Neuronal stem cell (in vitro differentiated cells): ENCODE measurements around the gene HLA-E.

ENCODE experiments used
- DNase-seq: peaks from one replicate; pipeline ENCODE4 v3.0.0-alpha.2; 2013; ENCODE audit warnings: low spot score
- H2AFZ ChIP-seq: one replicate; pipeline ENCODE4 v1.6.1; 2013; ENCODE audit warnings: mild to moderate bottlenecking, low read length, inconsistent platforms
- H2AK5ac ChIP-seq: 2 replicates; pipeline ENCODE4 v1.6.1; 2013; ENCODE audit warnings: low read depth, mild to moderate bottlenecking, inconsistent platforms, low read length, moderate library complexity, mixed read lengths
- H2BK120ac ChIP-seq: 2 replicates; pipeline ENCODE4 v1.6.1; 2013; ENCODE audit warnings: low read depth, mild to moderate bottlenecking, inconsistent platforms, low read length, moderate library complexity, mixed read lengths
- H2BK12ac ChIP-seq: one replicate; pipeline ENCODE4 v1.6.1; 2013; ENCODE audit warnings: low read length, inconsistent platforms
- H2BK15ac ChIP-seq: 2 replicates; pipeline ENCODE4 v1.6.1; 2013; ENCODE audit warnings: mild to moderate bottlenecking, low read length, inconsistent platforms, mixed read lengths
- H2BK5ac ChIP-seq: one replicate; pipeline ENCODE4 v1.6.1; 2013; ENCODE audit warnings: inconsistent platforms, mild to moderate bottlenecking, low read length, moderate library complexity
- H3K14ac ChIP-seq: one replicate; pipeline ENCODE4 v1.6.1; 2013; ENCODE audit warnings: low read length, inconsistent platforms
- H3K18ac ChIP-seq: 2 replicates; pipeline ENCODE4 v1.6.1; 2013; ENCODE audit warnings: low read length, inconsistent platforms
- H3K23ac ChIP-seq: 2 replicates; pipeline ENCODE4 v1.6.1; 2013; ENCODE audit warnings: low read depth, mild to moderate bottlenecking, mixed read lengths, low read length, inconsistent platforms; ENCODE audit not compliant: poor library complexity
- H3K27ac ChIP-seq: replicated peaks from 3 replicates; pipeline ENCODE4 v1.5.1; 2013; ENCODE audit warnings: low read length, inconsistent platforms
- H3K27me3 ChIP-seq, 3 experiments: 2 replicates each; pipeline ENCODE4 v1.6.1; 2013; ENCODE audit warnings: low read length in 3 of 3, mild to moderate bottlenecking in 2 of 3, inconsistent platforms in 1 of 3, low read depth in 1 of 3, mixed read lengths in 1 of 3, moderate library complexity in 1 of 3; ENCODE audit not compliant: control insufficient read depth in 3 of 3, insufficient read depth in 3 of 3
- H3K36me3 ChIP-seq, 2 donors: replicated peaks in 1 of 2; 2 replicates each; pipeline ENCODE4 v1.6.1; 2013; ENCODE audit warnings: low read length in 2 of 2; ENCODE audit not compliant: control insufficient read depth in 2 of 2, insufficient read depth in 2 of 2
- H3K4ac ChIP-seq: 2 replicates; pipeline ENCODE4 v1.6.1; 2013; ENCODE audit warnings: inconsistent platforms, mild to moderate bottlenecking, low read length, moderate library complexity
- H3K4me1 ChIP-seq, 2 donors: 1 replicate in 1 of 2; 2 replicates in 1 of 2; pipeline ENCODE4 v1.6.1; 2013; ENCODE audit warnings: low read length in 2 of 2, low read depth in 1 of 2; ENCODE audit not compliant: control insufficient read depth in 2 of 2, insufficient read depth in 1 of 2
- H3K4me2 ChIP-seq: one replicate; pipeline ENCODE4 v1.6.1; 2013; ENCODE audit warnings: mild to moderate bottlenecking, low read length, inconsistent platforms; ENCODE audit not compliant: insufficient read depth, poor library complexity, severe bottlenecking
- H3K4me3 ChIP-seq, 2 donors: 2 replicates each; pipeline ENCODE4 v1.5.1; 2013; ENCODE audit warnings: low read length in 2 of 2, mild to moderate bottlenecking in 2 of 2, inconsistent platforms in 1 of 2, moderate library complexity in 1 of 2
- H3K79me1 ChIP-seq: one replicate; pipeline ENCODE4 v1.6.1; 2013; ENCODE audit warnings: low read depth, mild to moderate bottlenecking, inconsistent platforms, low read length, moderate library complexity
- H3K9ac ChIP-seq: one replicate; pipeline ENCODE4 v1.6.1; 2013; ENCODE audit warnings: mild to moderate bottlenecking, low read depth, low read length, inconsistent platforms; ENCODE audit not compliant: poor library complexity
- H3K9me3 ChIP-seq, 2 donors: replicated peaks in 1 of 2; 2 replicates each; pipeline versions ENCODE3 to v1.6.1; 2013; ENCODE audit warnings: low read length in 2 of 2, mild to moderate bottlenecking in 2 of 2, inconsistent platforms in 1 of 2, low read depth in 1 of 2, mixed read lengths in 1 of 2, moderate library complexity in 1 of 2; ENCODE audit not compliant: control insufficient read depth in 2 of 2, insufficient read depth in 1 of 2
- H4K8ac ChIP-seq: one replicate; pipeline ENCODE4 v1.6.1; 2013; ENCODE audit warnings: low read depth, mild to moderate bottlenecking, inconsistent platforms, low read length, moderate library complexity
- H4K91ac ChIP-seq: one replicate; pipeline ENCODE4 v1.6.1; 2013; ENCODE audit warnings: low read length, low read depth, mild to moderate bottlenecking, inconsistent platforms; ENCODE audit not compliant: poor library complexity
- WGBS, 2 donors: extraction: QIAGEN DNeasy Blood & Tissue Kit; methylation state at CpG; one replicate each; pipeline ENCODE4 v1.1.7; 2013; ENCODE audit warnings: missing lambda C conversion rate in 2 of 2, mixed read lengths in 1 of 2; ENCODE audit not compliant: insufficient read length in 2 of 2, insufficient replicate concordance in 1 of 2; ENCODE audit errors: extremely low coverage in 2 of 2; 5-methylcytosine and 5-hydroxymethylcytosine counted together

The HLA-E gene

DNA sequence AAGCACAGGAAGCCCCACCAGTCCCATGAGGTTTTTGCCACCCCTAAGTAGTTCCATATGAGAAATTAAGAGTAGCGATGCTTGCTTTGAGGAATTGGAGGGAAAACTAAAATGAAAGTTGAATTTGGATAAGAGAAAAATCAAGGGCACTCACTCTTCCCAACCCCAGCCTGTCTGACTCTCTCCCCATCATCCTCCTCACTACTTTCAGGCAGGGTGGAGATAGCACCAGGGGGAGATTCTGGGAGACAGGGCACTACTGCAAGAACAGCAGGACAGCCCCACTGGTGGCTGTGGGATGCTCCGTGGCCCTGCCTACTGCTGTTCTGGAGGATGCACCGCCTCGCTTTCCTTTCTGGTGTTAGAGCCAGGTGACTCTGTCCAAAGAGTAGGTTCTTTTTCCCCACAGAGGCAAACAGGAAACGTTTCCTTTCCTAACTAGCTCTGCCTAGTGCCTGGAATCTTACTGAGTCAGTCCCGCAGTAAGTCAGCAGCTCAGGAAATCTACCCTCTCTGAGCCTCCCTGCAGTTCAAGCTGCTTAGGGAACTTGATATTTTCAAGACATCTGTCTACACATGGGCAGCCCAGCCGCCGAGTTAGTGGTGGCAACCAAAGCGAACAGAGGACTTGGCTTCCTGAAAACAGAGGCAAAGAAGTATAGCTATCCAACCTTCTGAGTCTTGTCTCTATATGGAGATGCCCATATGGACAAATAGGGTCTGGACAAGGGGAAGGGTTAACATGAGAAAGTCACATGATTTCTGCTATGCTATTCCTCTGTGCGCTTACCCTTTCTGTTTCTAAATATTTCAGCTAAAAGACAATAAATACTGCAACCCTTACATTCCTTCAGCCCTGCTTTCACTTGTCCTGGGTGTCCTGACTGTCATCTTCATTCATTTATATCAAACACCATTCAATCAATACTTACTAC is 11.4 kb downstream of the HLA-E start:
- no peak overlapping the region for H3K4ac ChIP-seq
- WGBS, 2 donors: no CpG with 5 or more reads among the region's 10 CpGs
- H2BK12ac ChIP-seq: no peak overlapping the region
- no peak overlapping the region for H2BK5ac ChIP-seq
- H3K27me3 ChIP-seq: no peaks in the 10 kb centered on the region
- H3K79me1 ChIP-seq: no peaks in the 10 kb centered on the region
- H3K23ac ChIP-seq: no peak overlapping the region
- H3K27ac ChIP-seq: no peak overlapping the region
- no peaks in the 10 kb centered on the region for H3K36me3 ChIP-seq
- no peak overlapping the region for H2AK5ac ChIP-seq
- H3K4me1 ChIP-seq: no peaks in the 10 kb centered on the region
- no peak overlapping the region for H2AFZ ChIP-seq
- no peak overlapping the region for H3K4me2 ChIP-seq
- peaks cover 0 to 2% of the 10 kb centered on the region in 2 donors for H3K9me3 ChIP-seq
- H3K9ac ChIP-seq: no peak overlapping the region
- H3K18ac ChIP-seq: no peak overlapping the region
- H2BK120ac ChIP-seq: no peak overlapping the region
- H4K8ac ChIP-seq: no peak overlapping the region
- H3K4me3 ChIP-seq: no peak overlapping the region
- no peak for DNase-seq
- no peak overlapping the region for H3K14ac ChIP-seq
- H2BK15ac ChIP-seq: no peak overlapping the region
- H4K91ac ChIP-seq: no peak overlapping the region

- H3K4ac ChIP-seq: no peak overlapping the region
- no peak for DNase-seq
Measured at GRCh38 chr6:30507849-30508827, 18.8 kb downstream of the HLA-E start.

DNA sequence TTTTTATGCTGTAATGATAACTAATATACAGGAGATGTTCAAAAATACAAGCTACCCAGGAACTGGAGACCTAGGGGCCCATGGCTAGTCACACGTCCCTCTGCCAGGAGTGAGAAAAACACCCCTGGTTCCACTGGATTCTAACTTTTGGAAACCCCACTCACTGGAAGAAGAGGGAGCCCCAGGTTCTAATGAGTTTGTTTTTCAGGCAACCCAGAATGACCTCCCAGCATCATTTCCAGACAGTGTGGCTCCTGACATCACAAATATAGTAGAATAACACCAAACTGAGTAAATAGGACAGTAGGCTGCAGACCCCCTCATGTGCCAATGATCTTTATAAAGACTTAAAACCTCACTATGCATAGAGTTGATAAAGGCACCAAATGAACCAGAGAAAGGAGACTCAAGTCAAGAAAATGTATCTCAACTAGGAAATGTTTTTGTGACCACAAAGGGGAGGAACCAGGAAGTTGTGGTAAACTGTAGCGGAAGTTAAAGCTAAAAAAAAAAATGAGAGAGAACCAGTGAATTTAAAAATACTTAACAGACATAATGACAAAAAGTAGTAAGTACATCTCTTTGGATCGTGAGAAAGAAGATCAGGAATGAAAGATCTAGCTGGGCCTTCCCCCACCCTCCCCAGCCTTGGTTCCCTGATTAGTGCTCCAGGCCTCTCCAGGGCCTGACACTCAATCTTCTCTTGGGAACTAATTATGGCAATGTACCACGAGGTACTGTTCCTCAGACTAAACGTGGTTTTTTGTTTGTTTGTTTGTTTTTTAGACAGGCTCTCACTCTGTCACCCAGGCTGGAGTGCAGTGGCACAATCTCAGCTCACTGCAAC is 19.8 kb downstream of the HLA-E start:
- WGBS, 2 donors: no CpG with 5 or more reads among the region's 5 CpGs
- DNase-seq: no peak

More at GRCh38 chr6:30507849-30508827, 18.8 kb downstream of the HLA-E start:
- Histone ChIP-seq H3K4me1 (peaks cover 0 to 3% of the 10 kb centered on the region in 2 donors), H3K27me3 (peaks cover 0 to 10% (median 0%) of the 10 kb centered on the region in 3 experiments), H4K8ac (no peak overlapping the region), H3K79me1 (no peaks in the 10 kb centered on the region), H3K27ac (no peak overlapping the region), H3K14ac (no peak overlapping the region), H2BK5ac (no peak overlapping the region), H3K9ac (no peak overlapping the region), H3K36me3 (no peaks in the 10 kb centered on the region), H4K91ac (no peak overlapping the region), H3K23ac (no peak overlapping the region), H2AFZ (no peak overlapping the region), H2BK12ac (no peak overlapping the region), H3K4me3 (no peak overlapping the region), H3K18ac (no peak overlapping the region), H2AK5ac (no peak overlapping the region), H2BK120ac (no peak overlapping the region), H3K9me3 (no peaks in the 10 kb centered on the region), H2BK15ac (no peak overlapping the region), H3K4me2 (no peak overlapping the region)
- no CpG with 5 or more reads among the region's 5 CpGs for WGBS, 2 donors

More for the DNA sequence above, 19.8 kb downstream of the HLA-E start:
- H3K4me3 ChIP-seq: no peak overlapping the region
- no peak overlapping the region for H3K9ac ChIP-seq
- no peak overlapping the region for H3K27ac ChIP-seq
- H3K23ac ChIP-seq: no peak overlapping the region
- peaks cover 0 to 10% (median 0%) of the 10 kb centered on the region in 3 experiments for H3K27me3 ChIP-seq
- H3K79me1 ChIP-seq: no peaks in the 10 kb centered on the region
- H2AK5ac ChIP-seq: no peak overlapping the region
- no peak overlapping the region for H4K8ac ChIP-seq
- H3K4me2 ChIP-seq: no peak overlapping the region
- peaks cover 0 to 3% of the 10 kb centered on the region in 2 donors for H3K4me1 ChIP-seq
- no peak overlapping the region for H2BK120ac ChIP-seq
- H2BK15ac ChIP-seq: no peak overlapping the region
- no peak overlapping the region for H4K91ac ChIP-seq
- no peak overlapping the region for H3K18ac ChIP-seq
- no peak overlapping the region for H3K4ac ChIP-seq
- no peaks in the 10 kb centered on the region for H3K36me3 ChIP-seq
- no peak overlapping the region for H2BK5ac ChIP-seq
- H2AFZ ChIP-seq: no peak overlapping the region
- no peak overlapping the region for H3K14ac ChIP-seq
- H2BK12ac ChIP-seq: no peak overlapping the region
- H3K9me3 ChIP-seq: no peaks in the 10 kb centered on the region
